DOHH2 (cell line): ENCODE measurements around the gene OR4N5.

Source experiments
- H3F3A ChIP-seq: fragments of 200-600 bp; sonication (generic), shearing (Covaris generic); 2 replicates; pipeline ENCODE4 v1.6.0; 2016; ENCODE audit warnings: antibody characterized with exemption, mild to moderate bottlenecking; ENCODE audit not compliant: control insufficient read depth, insufficient read depth
- H3K27ac ChIP-seq: fragments of 200-600 bp; sonication (generic); 2 replicates; pipeline ENCODE4 v1.5.1; 2014; ENCODE audit warnings: low read depth, mild to moderate bottlenecking, low read length, moderate library complexity
- H3K27me3 ChIP-seq: fragments of 200-600 bp; sonication (generic); 2 replicates; pipeline ENCODE4 v1.6.1; 2014; ENCODE audit warnings: mild to moderate bottlenecking, low read length, mixed read lengths; ENCODE audit not compliant: control insufficient read depth
- H3K36me3 ChIP-seq: fragments of 200-600 bp; sonication (generic); 2 replicates; pipeline ENCODE4 v1.6.1; 2014; ENCODE audit warnings: mild to moderate bottlenecking, low read length, moderate library complexity, mixed read lengths; ENCODE audit not compliant: control insufficient read depth
- H3K4me1 ChIP-seq: fragments of 200-600 bp; sonication (generic); 2 replicates; pipeline ENCODE4 v1.6.1; 2014; ENCODE audit warnings: mild to moderate bottlenecking, low read length, mixed read lengths; ENCODE audit not compliant: control insufficient read depth
- H3K4me2 ChIP-seq: fragments of 200-600 bp; sonication (generic); 2 replicates; pipeline ENCODE4 v1.6.0; 2014; ENCODE audit warnings: mild to moderate bottlenecking, low read length, moderate library complexity
- H3K4me3 ChIP-seq: fragments of 200-600 bp; sonication (generic); 2 replicates; pipeline ENCODE4 v1.5.1; 2014; ENCODE audit warnings: mild to moderate bottlenecking, low read length, mixed read lengths
- H3K79me2 ChIP-seq: fragments of 200-600 bp; sonication (generic); 2 replicates; pipeline ENCODE4 v1.6.1; 2014; ENCODE audit warnings: mild to moderate bottlenecking, low read length, mixed read lengths; ENCODE audit not compliant: control insufficient read depth
- H3K9me2 ChIP-seq: fragments of 200-600 bp; sonication (generic); replicated peaks from 2 replicates; pipeline ENCODE4 v1.6.1; 2014; ENCODE audit warnings: mild to moderate bottlenecking, low read length, mixed read lengths; ENCODE audit not compliant: control insufficient read depth
- H3K9me3 ChIP-seq: fragments of 200-600 bp; sonication (generic); 2 replicates; pipeline ENCODE4 v1.6.1; 2014; ENCODE audit warnings: antibody characterized with exemption, low read length, mixed read lengths; ENCODE audit not compliant: control insufficient read depth, insufficient read depth
- H4K20me1 ChIP-seq: fragments of 200-600 bp; sonication (generic); 2 replicates; pipeline ENCODE4 v1.6.0; 2014; ENCODE audit warnings: low read depth, mild to moderate bottlenecking, antibody characterized with exemption, low read length, moderate library complexity; ENCODE audit not compliant: control insufficient read depth, insufficient read depth
- EZH2phosphoT487 ChIP-seq: fragments of 200-600 bp; sonication (generic); IDR thresholded peaks from 2 replicates; pipeline ENCODE4 v1.6.1; 2017; ENCODE audit warnings: borderline replicate concordance, mild to moderate bottlenecking, antibody characterized with exemption, low read length, moderate library complexity, mixed read lengths
- TF ChIP-seq, protein P1 (sequence below): fragments of 200-600 bp; sonication (generic); IDR thresholded peaks from one replicate; pipeline ENCODE4 v1.5.1; 2014; ENCODE audit warnings: antibody characterized with exemption, mild to moderate bottlenecking, low read depth, low read length; ENCODE audit not compliant: poor library complexity, severe bottlenecking

Gene OR4N5

DNA sequence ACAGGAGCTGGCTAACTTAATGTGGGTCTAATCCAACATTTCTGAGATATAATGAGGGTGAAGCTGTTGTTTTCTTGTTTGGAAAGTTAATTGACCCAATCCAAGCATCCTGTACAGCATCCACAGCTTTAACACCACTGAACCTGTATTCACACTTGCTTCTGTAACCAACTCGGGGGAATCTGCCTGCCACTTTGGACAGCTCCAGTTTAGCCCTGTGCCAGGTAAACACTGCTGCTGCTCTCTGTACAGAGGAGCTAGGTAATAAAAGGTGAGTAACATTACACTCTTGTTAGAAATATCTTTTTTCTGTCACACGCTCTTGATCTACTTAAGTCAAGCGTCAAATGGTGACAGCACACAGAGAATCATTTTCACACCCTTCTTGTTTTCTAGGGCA lies 52.8 kb downstream of the OR4N5 start:
- H3K9me3 ChIP-seq: no peaks in the 10 kb centered on the region
- H3K27ac ChIP-seq: no peak overlapping the region
- no peaks in the 10 kb centered on the region for H3K27me3 ChIP-seq
- H4K20me1 ChIP-seq: no peaks in the 10 kb centered on the region
- H3K9me2 ChIP-seq: no peaks in the 10 kb centered on the region; the same call in 1 of the 2 replicates
- H3K79me2 ChIP-seq: no peaks in the 10 kb centered on the region
- H3K4me2 ChIP-seq: no peak overlapping the region
- TF ChIP-seq, protein P1, sequence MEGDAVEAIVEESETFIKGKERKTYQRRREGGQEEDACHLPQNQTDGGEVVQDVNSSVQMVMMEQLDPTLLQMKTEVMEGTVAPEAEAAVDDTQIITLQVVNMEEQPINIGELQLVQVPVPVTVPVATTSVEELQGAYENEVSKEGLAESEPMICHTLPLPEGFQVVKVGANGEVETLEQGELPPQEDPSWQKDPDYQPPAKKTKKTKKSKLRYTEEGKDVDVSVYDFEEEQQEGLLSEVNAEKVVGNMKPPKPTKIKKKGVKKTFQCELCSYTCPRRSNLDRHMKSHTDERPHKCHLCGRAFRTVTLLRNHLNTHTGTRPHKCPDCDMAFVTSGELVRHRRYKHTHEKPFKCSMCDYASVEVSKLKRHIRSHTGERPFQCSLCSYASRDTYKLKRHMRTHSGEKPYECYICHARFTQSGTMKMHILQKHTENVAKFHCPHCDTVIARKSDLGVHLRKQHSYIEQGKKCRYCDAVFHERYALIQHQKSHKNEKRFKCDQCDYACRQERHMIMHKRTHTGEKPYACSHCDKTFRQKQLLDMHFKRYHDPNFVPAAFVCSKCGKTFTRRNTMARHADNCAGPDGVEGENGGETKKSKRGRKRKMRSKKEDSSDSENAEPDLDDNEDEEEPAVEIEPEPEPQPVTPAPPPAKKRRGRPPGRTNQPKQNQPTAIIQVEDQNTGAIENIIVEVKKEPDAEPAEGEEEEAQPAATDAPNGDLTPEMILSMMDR: no peak
- TF ChIP-seq EZH2phosphoT487: no peak
- H3K4me1 ChIP-seq: no peaks in the 10 kb centered on the region
- no peaks in the 10 kb centered on the region for H3F3A ChIP-seq
- no peaks in the 10 kb centered on the region for H3K36me3 ChIP-seq
- no peak overlapping the region for H3K4me3 ChIP-seq

DNA sequence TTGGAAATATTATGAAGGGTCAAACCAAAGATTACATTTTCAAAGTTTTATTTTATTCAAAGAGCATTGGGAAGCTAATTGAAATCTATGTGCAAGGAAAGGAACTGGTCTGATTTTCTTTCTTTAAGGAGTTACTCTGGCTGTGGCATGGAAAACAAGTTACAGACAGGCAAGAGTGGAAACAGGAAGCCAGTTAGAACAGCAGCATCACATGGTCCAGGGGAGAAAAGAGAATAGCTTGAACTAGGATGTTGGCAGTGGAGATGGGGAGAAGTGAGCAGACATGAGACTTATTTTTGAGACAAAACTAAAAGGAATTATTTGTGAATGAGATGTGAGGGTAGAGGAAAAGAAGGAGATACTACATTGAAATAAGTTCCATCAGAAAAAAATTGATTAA lies 55.5 kb downstream of the OR4N5 start:
- H3K9me3 ChIP-seq: no peaks in the 10 kb centered on the region

More for the DNA sequence above, 55.5 kb downstream of the OR4N5 start:
- no peaks in the 10 kb centered on the region for H3K9me2 ChIP-seq
- H3K79me2 ChIP-seq: no peaks in the 10 kb centered on the region
- no peaks in the 10 kb centered on the region for H3K27me3 ChIP-seq
- H3K4me2 ChIP-seq: no peak overlapping the region
- no peaks in the 10 kb centered on the region for H3K36me3 ChIP-seq
- no peaks in the 10 kb centered on the region for H4K20me1 ChIP-seq
- no peaks in the 10 kb centered on the region for H3F3A ChIP-seq
- no peak for TF ChIP-seq EZH2phosphoT487
- TF ChIP-seq, protein P1: no peak
- no peak overlapping the region for H3K4me3 ChIP-seq
- H3K4me1 ChIP-seq: no peaks in the 10 kb centered on the region
- H3K27ac ChIP-seq: no peak overlapping the region
